Lung (tissue), 12 donors: Measurements from ENCODE around the gene CDK9. TPM values are rescaled to one million over a fixed set of nuclear protein-coding genes. Genes with fewer than 3 reads are reported as not detected.

Experiments used
- ATAC-seq: fragments of 200-7000 bp; cut with Tn5 transposase; one replicate; pipeline ENCODE4 v1.9.1; 2020; ENCODE audit warnings: moderate number of reproducible peaks; ENCODE audit not compliant: insufficient read depth, low FRiP score
- DNase-seq, 3 donors: peaks; one replicate each; pipeline ENCODE4 v3.0.0-alpha.2; 2013 to 2017
- H3K27ac ChIP-seq, 2 donors: one replicate each; pipeline ENCODE4 v1.5.1; 2013; ENCODE audit warnings: mild to moderate bottlenecking in 2 of 2, moderate library complexity in 2 of 2, control low read depth in 1 of 2, inconsistent platforms in 1 of 2, low read depth in 1 of 2, low read length in 1 of 2
- H3K27me3 ChIP-seq, 3 donors: one replicate each; pipeline ENCODE4 v1.5.1; 2013; ENCODE audit warnings: low read length in 2 of 3; ENCODE audit not compliant: control insufficient read depth in 3 of 3, insufficient read depth in 3 of 3
- H3K36me3 ChIP-seq, 4 donors: one replicate each; pipeline ENCODE4 v1.5.1; 2013; ENCODE audit warnings: low read length in 4 of 4, mild to moderate bottlenecking in 1 of 4, moderate library complexity in 1 of 4; ENCODE audit not compliant: control insufficient read depth in 4 of 4, insufficient read depth in 4 of 4
- H3K4me1 ChIP-seq, 5 donors: one replicate each; pipeline ENCODE4 v1.5.1; 2013; ENCODE audit warnings: low read length in 5 of 5, mild to moderate bottlenecking in 2 of 5, moderate library complexity in 1 of 5; ENCODE audit not compliant: control insufficient read depth in 5 of 5, insufficient read depth in 5 of 5
- H3K4me3 ChIP-seq: one replicate; pipeline ENCODE4 v1.5.1; 2013; ENCODE audit warnings: mild to moderate bottlenecking, control low read depth, moderate library complexity
- H3K9ac ChIP-seq, 2 donors: one replicate each; pipeline ENCODE4 v1.5.1; 2013; ENCODE audit warnings: low read length in 2 of 2, control low read depth in 1 of 2; ENCODE audit not compliant: insufficient read depth in 1 of 2
- H3K9me3 ChIP-seq, 4 donors: one replicate each; pipeline ENCODE4 v1.5.1; 2013; ENCODE audit warnings: low read length in 3 of 4, mild to moderate bottlenecking in 1 of 4, moderate library complexity in 1 of 4; ENCODE audit not compliant: control insufficient read depth in 4 of 4, insufficient read depth in 3 of 4
- CTCF ChIP-seq: IDR thresholded peaks from 2 replicates; pipeline ENCODE4 v1.5.1; 2012; ENCODE audit warnings: mild to moderate bottlenecking; ENCODE audit errors: control extremely low read depth, extremely low read depth
- WGBS, 2 donors: extraction: QIAGEN DNeasy Blood & Tissue Kit; methylation state at CpG; one replicate each; pipeline ENCODE4 v1.1.7; 2013; 5-methylcytosine and 5-hydroxymethylcytosine counted together
- polyA plus RNA-seq, 2 donors: library from polyadenylated mRNA; stranded (reverse); fragments of 200-250 nt; gene quantifications; one replicate each; pipeline ENCODE4 v1.2.1, GENCODE V29; 2013
- total RNA-seq, 2 donors: library from RNA; depleted of rRNA in 1 of 2; stranded (reverse); fragments of >200 nt in 1 of 2; gene quantifications; one replicate each; pipeline ENCODE4 v1.2.1, GENCODE V29; 2014 to 2021
- donor health status: control.
- donor health status: control.
- donor health status: Bipolar disorder and iron deficiency.
- donor health status: healthy.
- donor health status: DM: yes; HTN: yes; CAD: no.

CDK9 gene
- total and polyA plus RNA-seq, 4 donors = 53.9 to 97.9 (median 55.4) TPM

GRCh38 chr9:127806871-127807270, 21.0 kb downstream of the CDK9 start:
- Histone ChIP-seq H3K4me3 (no peak overlapping the region), H3K4me1 (peaks cover 0 to 21% (median 10%) of the 10 kb centered on the region in 5 donors), H3K27me3 (no peaks in the 10 kb centered on the region), H3K27ac (no peak overlapping the region), H3K9ac (no peak overlapping the region), H3K9me3 (no peaks in the 10 kb centered on the region), H3K36me3 (peaks cover 3 to 45% (median 18%) of the 10 kb centered on the region in 4 donors)
- 94 to 96% methylated on average over 14 of the region's 14 CpGs for WGBS, 2 donors
- DNase-seq (no peak), ATAC-seq (no peak)
- no peak for TF ChIP-seq CTCF

GRCh38 chr9:127808347-127809001, 22.6 kb downstream of the CDK9 start:
- Histone ChIP-seq H3K9me3 (no peaks in the 10 kb centered on the region), H3K4me3 (no peak overlapping the region), H3K27me3 (no peaks in the 10 kb centered on the region), H3K4me1 (peaks cover 0 to 13% (median 9%) of the 10 kb centered on the region in 5 donors), H3K9ac (no peak overlapping the region), H3K36me3 (peaks cover 4 to 56% (median 24%) of the 10 kb centered on the region in 4 donors), H3K27ac (no peak overlapping the region)
- 93 to 95% methylated on average over 17 of the region's 17 CpGs for WGBS, 2 donors
- no peak for DNase-seq
- no peak for TF ChIP-seq CTCF
- no peak for ATAC-seq

GRCh38 chr9:127809002-127809539, 23.2 kb downstream of the CDK9 start:
- Histone ChIP-seq H3K9ac (no peak overlapping the region), H3K27me3 (no peaks in the 10 kb centered on the region), H3K36me3 (peaks cover 9 to 62% (median 27%) of the 10 kb centered on the region in 4 donors), H3K4me1 (peaks cover 0 to 7% (median 4%) of the 10 kb centered on the region in 5 donors), H3K9me3 (no peaks in the 10 kb centered on the region), H3K27ac (no peak overlapping the region), H3K4me3 (no peak overlapping the region)
- no peak for TF ChIP-seq CTCF
- DNase-seq (no peak), ATAC-seq (no peak)
- WGBS, 2 donors = 81 to 87% methylated on average over 9 of the region's 9 CpGs
